GM19099 (cell line): ENCODE data around the gene ATP9A.

Experiments
- POLR2A ChIP-seq: IDR thresholded peaks from 3 replicates; pipeline ENCODE4 v1.6.1; 2011; ENCODE audit warnings: low read depth; ENCODE audit not compliant: insufficient read length; ENCODE audit errors: extremely low read depth

ATP9A gene

GRCh38 chr20:51695574-51696303 is 72.5 kb downstream of the ATP9A start:
- no peak for TF ChIP-seq POLR2A

- no peak for TF ChIP-seq POLR2A
These were observed 75.3 kb downstream of the ATP9A start for GRCh38 chr20:51692806-51693400.

- no peak for TF ChIP-seq POLR2A
These were observed 76.5 kb downstream of the ATP9A start for GRCh38 chr20:51691703-51692102.

- no peak for TF ChIP-seq POLR2A
These were observed 79.5 kb downstream of the ATP9A start for GRCh38 chr20:51688600-51689244.

GRCh38 chr20:51687630-51688029 is 80.6 kb downstream of the ATP9A start:
- TF ChIP-seq POLR2A = no peak

GRCh38 chr20:51687108-51687507 is 81.1 kb downstream of the ATP9A start:
- TF ChIP-seq POLR2A = no peak

GRCh38 chr20:51680067-51680749 is 88.0 kb downstream of the ATP9A start:
- TF ChIP-seq POLR2A = no peak

- no peak for TF ChIP-seq POLR2A
These were observed 88.8 kb downstream of the ATP9A start for GRCh38 chr20:51679254-51679921.

GRCh38 chr20:51678026-51678697 is 90.0 kb downstream of the ATP9A start:
- no peak for TF ChIP-seq POLR2A

- no peak for TF ChIP-seq POLR2A
These were observed 99.2 kb downstream of the ATP9A start for GRCh38 chr20:51668947-51669346.

GRCh38 chr20:51668515-51668914 is 99.7 kb downstream of the ATP9A start:
- TF ChIP-seq POLR2A = no peak

- TF ChIP-seq POLR2A = no peak
These were observed 100.7 kb downstream of the ATP9A start for GRCh38 chr20:51667491-51667890.

- no peak for TF ChIP-seq POLR2A
These were observed 101.2 kb downstream of the ATP9A start for GRCh38 chr20:51667002-51667408.

- TF ChIP-seq POLR2A = no peak
These were observed 102.1 kb downstream of the ATP9A start for GRCh38 chr20:51666126-51666525.
